Measurements from ENCODE around the gene CNIH3. TPM values are rescaled to one million over a fixed set of nuclear protein-coding genes. Genes with fewer than 3 reads are reported as not detected.

Gene CNIH3
- total RNA-seq, 1 experiment from 2014 or later, result 1.8 TPM

DNA sequence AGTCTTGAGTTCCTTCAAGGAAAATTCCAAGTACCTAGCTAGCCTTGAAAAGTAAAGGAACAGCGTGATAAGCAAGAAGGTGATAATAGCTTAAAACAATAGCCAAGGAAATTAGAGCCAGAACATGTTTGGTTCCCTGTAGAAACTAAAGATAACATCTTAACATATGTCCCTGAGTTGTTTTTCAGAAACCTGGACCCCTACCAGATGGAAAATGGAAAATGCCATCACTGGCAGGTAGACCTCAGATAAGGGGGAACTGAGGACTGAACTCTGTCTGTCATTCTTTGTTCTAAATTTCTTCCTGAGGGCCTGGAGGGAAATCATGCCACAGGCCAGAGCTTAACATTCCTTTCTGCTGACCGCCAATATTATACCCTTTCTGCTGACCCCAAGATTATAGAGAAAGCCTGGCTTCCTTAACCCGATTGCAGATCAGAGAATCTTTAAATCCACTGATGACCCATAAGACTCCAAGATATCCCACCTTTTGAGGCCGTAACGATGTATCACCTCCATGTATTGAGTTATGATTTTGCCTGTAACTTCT, 23.4 kb downstream of the CNIH3 start:
- TF ChIP-seq YY1 (IDR thresholded peaks at IDR 0.05; ENCODE audit: extremely low read depth, insufficient replicate concordance, low read depth, low read length) (no peak), MAX (IDR thresholded peaks at IDR 0.05) (no peak), TCF7L2 (IDR thresholded peaks at IDR 0.05; ENCODE audit: borderline replicate concordance, extremely low read depth, insufficient read depth, insufficient read length) (no peak), EZH2phosphoT487 (IDR thresholded peaks at IDR 0.05; ENCODE audit: borderline replicate concordance) (no peak), ZFX (IDR thresholded peaks at IDR 0.05) (no peak), CTCF (IDR thresholded peaks at IDR 0.05 in 2 of 3, conservative IDR thresholded peaks at IDR 0.05 in 1 of 3; ENCODE audit: borderline replicate concordance in 1 of 3, insufficient read depth in 1 of 3, low read depth in 2 of 3, low read length in 2 of 3) (no peak), JUND (IDR thresholded peaks at IDR 0.05) (no peak), SIN3A (IDR thresholded peaks at IDR 0.05; ENCODE audit: low read depth) (no peak), ZNF274 (IDR thresholded peaks at IDR 0.05; ENCODE audit: low read depth, low read length) (no peak)
- no peaks in the 10 kb centered on the region for H3K4me1 ChIP-seq (ENCODE audit: control insufficient read depth in 1 of 2, insufficient read depth in 2 of 2, low read length in 2 of 2)

More for the DNA sequence above, 23.4 kb downstream of the CNIH3 start:
- Histone ChIP-seq H3K27me3 (ENCODE audit: insufficient read depth, low read length) (no peaks in the 10 kb centered on the region), H3K79me2 (ENCODE audit: insufficient read depth, low read length) (no peaks in the 10 kb centered on the region), H3K27ac (ENCODE audit: low read depth, low read length) (no peak overlapping the region), H2AFZ (ENCODE audit: low read depth, low read length, poor library complexity, severe bottlenecking) (no peak overlapping the region), H3K9ac (ENCODE audit: low read length) (no peak overlapping the region), H3K9me3 (ENCODE audit: control insufficient read depth in 1 of 2, insufficient read depth in 1 of 2, low read depth in 1 of 2, low read length in 2 of 2) (no peaks in the 10 kb centered on the region), H3K4me3 (replicated peaks in 1 of 2; ENCODE audit: low read depth in 1 of 2, low read length in 2 of 2) (no peak overlapping the region), H3K4me2 (ENCODE audit: low read length) (no peak overlapping the region), H3K36me3 (ENCODE audit: control insufficient read depth in 1 of 2, insufficient read depth in 2 of 2, low read length in 2 of 2) (no peaks in the 10 kb centered on the region), H4K20me1 (ENCODE audit: insufficient read depth) (no peaks in the 10 kb centered on the region), H3K9me2 (ENCODE audit: insufficient read depth) (no peaks in the 10 kb centered on the region)
- BruUV-seq (replicated peaks), result no TSS peak
- no peak for ATAC-seq
- no peak for DNase-seq (ENCODE audit: low read depth, low spot score)
- ChIA-PET CTCF (interaction anchor here (0.7 kb wide), 1 partner anchor 125 kb away, joined by 3 read pairs; no protein-coding TSS in a partner anchor), POLR2A (no interaction called here), RAD21 (ENCODE audit: low non-redundant PET in 1 of 2, low total read pairs in 2 of 2, uncharacterized antibody in 2 of 2, unreplicated experiment in 2 of 2) (no interaction called here)
- intact Hi-C loops (cut with micrococcal nuclease), result no loop called here

All from HCT116 (cell line).